ENCODE data around the gene HPS3.

GRCh38 chr3:149086232-149086988, 43.0 kb upstream of the HPS3 start, which contains the start of gene HLTF:
- peak; percentile 80 for TF ChIP-seq POLR2A (IDR thresholded peaks at IDR 0.05; ENCODE audit: extremely low read depth, insufficient read length)
- TF ChIP-seq, protein P1, sequence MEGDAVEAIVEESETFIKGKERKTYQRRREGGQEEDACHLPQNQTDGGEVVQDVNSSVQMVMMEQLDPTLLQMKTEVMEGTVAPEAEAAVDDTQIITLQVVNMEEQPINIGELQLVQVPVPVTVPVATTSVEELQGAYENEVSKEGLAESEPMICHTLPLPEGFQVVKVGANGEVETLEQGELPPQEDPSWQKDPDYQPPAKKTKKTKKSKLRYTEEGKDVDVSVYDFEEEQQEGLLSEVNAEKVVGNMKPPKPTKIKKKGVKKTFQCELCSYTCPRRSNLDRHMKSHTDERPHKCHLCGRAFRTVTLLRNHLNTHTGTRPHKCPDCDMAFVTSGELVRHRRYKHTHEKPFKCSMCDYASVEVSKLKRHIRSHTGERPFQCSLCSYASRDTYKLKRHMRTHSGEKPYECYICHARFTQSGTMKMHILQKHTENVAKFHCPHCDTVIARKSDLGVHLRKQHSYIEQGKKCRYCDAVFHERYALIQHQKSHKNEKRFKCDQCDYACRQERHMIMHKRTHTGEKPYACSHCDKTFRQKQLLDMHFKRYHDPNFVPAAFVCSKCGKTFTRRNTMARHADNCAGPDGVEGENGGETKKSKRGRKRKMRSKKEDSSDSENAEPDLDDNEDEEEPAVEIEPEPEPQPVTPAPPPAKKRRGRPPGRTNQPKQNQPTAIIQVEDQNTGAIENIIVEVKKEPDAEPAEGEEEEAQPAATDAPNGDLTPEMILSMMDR (IDR thresholded peaks at IDR 0.05; ENCODE audit: low read depth, low read length) = no peak
- TF ChIP-seq, protein P2, sequence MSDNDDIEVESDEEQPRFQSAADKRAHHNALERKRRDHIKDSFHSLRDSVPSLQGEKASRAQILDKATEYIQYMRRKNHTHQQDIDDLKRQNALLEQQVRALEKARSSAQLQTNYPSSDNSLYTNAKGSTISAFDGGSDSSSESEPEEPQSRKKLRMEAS (IDR thresholded peaks at IDR 0.05; ENCODE audit: low read depth, low read length) = peak; percentile 97
